GM11168 (cell line): ENCODE results near the gene IGF1R.

Experiments used
- in situ Hi-C: fragments of 300-500 bp; cut with MboI; formaldehyde crosslinking; loops from one replicate; pipeline ENCODE4 v1.12.0; 2022; ENCODE audit warnings: low sequenced_read_pairs; ENCODE audit not compliant: unreplicated experiment

The IGF1R gene

DNA sequence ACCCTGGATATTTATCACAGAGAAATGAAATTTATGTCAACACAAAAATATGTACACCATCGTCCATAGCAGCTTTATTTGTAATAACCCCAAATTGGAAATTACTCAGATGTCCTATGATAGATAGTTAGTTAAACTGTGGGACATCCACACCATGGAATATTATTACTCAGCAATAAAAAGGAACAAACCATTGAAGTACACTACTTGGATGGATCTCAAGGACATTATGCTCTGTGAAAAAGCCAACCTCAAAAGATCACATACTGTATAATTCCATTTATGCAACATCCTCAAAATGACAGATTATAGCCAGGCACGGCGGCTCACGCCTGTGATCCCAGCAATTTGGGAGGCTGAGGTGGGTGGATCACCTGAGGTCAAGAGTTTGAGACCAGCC lies 246.0 kb downstream of the IGF1R start:
- in situ Hi-C loops, result no loop called here

DNA sequence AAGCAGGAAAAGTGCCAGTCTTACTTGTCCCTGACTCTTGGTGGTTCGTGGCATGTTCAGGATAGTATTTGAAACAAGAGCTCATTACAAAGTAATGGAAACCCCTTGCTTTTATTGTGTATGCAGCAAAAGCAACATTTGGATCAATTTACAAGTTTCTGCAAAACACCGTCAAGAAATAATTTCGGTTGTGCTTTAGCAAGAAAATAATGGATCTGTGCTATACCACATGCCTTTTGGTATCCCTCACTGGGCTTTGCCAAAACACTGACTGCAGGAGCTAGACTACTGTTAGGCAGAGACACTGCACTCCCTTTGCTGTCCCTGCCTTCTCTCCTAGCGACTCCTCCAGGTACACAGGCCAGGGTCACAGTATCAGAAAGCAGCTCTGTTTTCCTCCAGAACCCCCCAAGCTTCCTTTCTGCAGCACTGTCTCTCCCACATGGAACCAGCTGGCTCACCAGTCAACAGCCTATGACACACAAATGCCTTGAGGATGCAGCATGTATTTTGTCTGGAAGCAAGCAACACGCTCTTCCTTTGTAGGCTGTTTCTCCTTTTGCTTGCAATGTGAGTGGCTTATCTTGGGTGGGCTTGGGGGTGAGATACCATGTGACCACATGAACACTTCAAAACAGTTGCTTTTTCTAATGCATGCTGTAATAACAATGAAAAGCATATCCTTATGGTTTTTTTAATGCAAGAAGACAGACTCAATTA lies 247.8 kb downstream of the IGF1R start:
- in situ Hi-C loops, result no loop called here

DNA sequence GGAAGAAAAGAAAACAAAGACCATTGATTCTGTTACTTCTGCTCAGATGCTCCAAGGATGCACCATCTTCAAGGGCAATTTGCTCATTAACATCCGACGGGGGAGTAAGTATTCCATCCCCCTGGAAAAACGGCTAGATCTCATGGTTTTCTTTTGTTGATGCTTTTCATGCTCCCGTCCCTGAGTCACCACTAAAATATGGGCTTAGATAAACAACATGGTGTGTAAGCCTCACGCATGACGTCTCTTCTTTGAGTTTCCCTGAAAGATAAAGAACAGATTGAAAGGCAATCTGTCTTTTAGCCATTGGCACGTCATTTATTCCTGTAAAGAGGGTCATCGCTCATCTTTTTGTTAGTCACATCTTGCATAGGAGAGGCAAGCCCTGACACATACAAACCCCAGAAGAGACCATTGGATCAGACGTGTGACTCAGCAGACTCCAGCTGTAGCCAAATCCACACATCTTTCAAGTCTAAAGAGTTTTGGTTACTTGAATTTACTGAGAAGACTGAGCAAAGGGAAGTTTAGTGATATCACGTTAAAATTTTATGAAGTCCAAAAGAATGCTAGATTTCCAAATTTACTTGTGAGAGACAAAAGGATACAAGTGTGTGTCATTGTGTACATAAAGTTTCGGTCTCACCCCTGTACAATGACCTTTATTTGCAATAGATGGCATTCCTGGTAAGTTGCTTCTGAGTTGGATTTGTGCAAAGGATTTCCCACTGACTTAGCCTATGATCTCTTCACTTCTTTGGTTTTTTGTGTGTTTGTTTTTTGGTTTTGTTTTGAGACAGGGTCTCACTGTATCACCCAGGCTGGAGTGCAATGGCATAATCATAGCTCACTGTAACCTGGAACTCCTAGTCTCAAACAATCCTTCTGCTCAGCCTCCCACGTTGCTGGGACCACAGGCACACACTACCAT lies 248.7 kb downstream of the IGF1R start:
- in situ Hi-C loops, result no loop called here

DNA sequence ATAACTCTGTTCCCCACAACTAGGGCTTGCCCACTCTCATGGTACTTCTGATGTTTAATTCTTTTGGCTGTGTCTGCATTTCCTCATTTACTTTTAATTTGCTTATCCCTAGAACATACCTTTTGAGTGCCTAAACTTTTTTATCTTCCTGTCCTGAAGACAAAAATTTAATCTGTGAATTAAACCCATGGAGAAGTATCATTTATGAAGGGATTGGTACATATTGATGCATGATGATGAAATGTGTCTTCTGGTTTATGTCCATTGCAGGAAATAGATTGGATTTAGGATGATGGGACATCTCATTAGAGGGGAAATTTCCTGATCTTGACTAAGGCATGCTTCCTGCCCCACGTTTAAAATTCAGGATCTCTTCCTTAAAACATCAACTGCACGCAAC lies 249.8 kb downstream of the IGF1R start:
- in situ Hi-C loops, result no loop called here

DNA sequence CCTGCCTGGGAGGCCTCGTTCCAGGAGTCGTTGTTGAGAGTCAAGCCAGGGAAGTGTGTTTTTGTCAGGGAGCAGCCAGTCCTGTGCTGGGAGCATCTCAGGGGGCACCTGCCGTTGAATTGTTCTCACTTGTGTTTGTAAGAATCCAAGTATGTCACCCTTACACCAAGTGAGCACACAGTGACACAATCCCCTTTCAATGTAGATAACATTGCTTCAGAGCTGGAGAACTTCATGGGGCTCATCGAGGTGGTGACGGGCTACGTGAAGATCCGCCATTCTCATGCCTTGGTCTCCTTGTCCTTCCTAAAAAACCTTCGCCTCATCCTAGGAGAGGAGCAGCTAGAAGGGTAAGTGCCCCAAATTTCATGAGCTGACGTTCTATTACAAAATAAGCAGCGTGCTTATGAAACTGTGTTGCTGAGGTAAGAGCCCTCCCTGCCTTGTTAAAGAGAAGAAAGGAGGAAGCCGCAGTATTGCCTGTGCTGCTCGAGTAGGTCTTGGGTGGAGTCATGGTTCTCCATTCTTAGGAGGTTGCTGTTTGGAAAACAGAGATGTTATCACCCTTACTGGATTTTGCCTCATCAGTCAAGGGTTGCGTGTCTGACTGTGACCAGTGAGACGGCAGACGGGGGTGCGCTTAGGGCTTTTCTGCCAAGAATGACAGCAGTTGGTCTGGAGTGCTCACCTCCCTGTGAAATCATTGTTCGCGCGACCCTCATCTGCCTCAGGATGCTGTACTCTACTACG lies 251.1 kb downstream of the IGF1R start:
- in situ Hi-C loops, result no loop called here

DNA sequence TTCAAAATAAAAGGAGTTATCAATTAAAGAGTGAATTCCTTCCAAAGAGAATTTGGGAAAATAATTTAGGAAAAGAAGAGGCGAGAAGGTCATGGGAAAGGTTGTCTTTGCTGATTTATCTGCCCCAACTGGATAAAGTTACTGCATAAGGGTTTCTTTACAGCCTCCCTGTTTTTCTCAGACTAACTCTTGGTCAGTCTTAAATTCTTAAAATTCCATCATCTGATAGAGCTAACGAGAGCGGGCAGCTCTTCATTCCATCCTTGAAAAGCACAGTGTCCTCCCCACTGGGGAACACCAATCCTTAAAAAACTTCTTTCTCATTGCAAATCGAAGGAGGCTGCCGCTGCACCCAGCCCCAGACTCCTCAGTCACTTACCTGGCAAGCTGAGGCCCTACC lies 252.0 kb downstream of the IGF1R start:
- in situ Hi-C loops, result no loop called here

DNA sequence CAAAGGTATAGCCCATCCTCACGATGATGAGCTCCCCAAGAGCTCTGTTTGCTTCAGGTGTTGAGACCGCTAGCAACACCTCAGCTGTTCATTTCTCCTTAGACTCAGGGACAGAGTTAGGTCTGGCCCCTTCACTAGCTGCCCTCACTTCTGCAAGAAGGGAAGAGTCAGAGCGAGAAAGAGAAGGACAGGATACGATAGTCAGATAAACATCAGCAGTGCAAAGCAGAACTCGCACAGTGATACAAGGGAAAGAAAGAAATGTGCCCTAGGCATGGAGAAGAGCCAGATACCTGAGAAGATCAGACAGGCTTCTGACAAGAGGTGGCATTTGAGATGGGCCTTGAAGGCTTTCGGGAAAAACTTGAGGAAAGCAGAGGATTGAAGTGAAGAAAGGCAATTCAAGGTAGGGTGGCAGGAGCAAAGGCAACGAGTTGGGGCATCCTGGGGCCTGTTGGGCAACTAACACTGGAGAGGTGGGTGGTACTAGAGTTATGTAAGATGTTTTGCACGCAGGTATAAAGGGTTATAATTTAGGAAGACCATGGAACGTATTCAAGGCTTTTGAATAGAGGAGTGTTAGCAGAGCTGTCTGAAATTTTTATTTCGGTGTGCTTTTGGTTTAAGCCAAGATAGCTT lies 253.2 kb downstream of the IGF1R start:
- in situ Hi-C loops, result no loop called here

DNA sequence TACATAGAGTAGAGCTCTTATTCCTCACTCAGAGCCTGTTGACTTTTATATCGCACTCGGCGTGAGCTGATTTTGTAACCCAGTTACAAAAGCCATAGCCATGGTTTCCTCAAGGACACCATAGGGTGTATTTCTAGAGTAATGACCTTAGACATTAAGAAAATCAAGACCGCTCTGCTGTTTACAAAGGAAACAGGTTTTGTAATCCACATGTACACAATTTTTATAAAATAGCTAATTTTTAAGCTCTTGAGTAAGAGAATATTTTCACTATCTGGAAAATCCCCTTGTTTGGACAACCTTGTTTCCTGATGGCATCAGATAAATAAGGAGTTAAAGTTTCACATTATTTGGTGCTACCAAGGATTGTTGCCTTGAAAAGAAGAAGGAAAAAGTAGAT lies 254.6 kb downstream of the IGF1R start:
- in situ Hi-C loops, result no loop called here

DNA sequence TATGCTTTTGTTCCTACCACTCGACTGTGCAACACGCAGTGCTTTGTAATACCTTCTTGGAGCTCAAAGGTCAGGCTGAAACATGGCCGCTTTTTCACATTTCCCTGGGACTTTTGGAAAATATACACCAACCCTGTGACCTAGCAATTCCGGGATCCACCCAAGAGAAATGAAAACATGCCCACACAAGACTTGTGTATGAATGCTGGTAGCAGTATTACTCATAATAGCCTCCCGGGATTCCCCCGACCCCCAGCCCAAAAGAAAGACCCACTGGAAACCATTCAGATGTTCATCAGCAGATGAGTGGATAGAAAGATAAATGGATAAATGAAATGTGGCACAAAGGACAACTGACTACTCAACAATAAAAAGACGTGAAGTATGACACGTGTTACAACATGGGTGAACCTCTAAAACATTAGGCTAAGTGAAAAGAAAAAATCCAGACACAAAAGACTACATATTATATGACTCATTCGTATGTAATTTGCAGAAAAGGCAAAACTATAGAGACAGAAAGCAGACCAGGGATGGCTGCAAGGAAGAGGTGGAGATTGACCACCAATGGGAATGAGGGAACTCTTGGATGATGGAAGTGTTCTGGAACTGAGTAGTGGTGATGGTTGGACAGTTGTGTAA lies 255.2 kb downstream of the IGF1R start:
- in situ Hi-C loops, result no loop called here

DNA sequence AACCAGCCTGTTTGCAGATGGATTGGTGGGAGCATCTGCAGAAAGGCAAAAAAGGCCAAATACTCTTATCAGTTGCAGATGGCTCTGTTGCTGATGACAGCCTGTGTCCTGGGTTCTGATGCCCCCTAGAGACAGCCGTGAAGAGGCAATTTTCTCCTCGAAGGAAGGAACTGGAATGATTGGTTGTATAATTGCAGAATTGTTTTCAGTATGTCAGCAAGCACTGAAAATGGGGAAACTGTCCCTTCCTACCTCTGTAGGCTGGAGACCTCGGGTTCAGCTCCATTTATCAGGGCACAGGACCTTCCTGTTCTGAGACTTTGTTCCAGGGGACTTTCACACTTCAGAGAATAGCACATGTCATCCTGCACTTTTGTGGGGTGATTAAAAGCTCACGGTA lies 256.2 kb downstream of the IGF1R start:
- in situ Hi-C loops, result no loop called here

DNA sequence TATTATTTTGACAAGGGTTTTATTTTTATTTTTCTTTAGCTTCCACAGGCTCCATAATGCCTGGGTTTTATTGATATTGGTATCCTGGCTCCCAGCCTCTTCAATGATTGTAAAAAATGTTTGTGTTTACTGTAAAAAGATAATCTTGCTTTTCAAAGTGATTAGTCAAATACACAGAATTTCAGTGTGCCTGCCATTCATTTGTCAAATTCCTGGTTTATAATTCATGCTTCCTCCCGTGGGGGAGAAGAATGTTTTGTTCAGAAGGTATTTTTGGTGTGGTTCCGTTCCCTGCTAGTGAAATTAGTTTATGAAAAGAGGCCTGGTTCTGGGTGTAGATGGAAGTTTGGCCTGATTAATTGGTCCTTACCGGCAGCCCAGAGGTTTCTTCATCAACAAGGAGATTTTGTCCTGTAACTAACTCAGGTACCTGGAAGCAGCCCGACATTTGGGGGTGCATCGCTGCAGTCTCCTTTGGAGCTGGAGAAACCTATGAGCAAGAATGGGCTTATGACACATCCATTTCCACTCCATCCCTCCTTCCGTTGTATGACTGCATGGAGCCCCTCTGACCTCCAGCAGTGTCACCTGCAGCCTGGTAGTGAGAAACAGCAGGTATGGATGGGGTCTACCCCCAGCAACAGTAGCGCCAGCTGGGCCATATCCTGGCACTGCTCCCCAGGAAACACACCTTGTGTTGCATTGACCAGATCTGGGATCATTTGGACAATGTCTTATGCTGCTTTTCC lies 257.8 kb downstream of the IGF1R start:
- in situ Hi-C loops, result no loop called here

DNA sequence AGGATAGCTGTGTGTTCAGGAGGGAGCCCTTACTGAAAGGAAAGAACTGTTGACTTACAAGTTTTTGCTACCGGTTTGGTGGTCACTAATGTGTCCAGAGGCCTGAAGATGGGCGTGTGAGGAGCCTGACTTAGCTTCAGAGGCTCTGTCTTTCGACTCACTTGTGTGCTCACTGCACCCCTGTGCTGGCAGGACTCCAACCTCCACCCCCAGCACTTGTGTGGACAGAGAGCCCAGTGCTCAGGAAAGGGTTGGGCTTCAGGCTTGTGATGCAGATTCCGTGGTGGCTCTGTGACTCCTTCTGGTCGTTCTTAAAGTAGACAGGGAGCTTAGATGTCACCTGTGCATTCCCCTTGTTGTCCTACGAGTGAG lies 258.4 kb downstream of the IGF1R start:
- in situ Hi-C loops, result no loop called here

DNA sequence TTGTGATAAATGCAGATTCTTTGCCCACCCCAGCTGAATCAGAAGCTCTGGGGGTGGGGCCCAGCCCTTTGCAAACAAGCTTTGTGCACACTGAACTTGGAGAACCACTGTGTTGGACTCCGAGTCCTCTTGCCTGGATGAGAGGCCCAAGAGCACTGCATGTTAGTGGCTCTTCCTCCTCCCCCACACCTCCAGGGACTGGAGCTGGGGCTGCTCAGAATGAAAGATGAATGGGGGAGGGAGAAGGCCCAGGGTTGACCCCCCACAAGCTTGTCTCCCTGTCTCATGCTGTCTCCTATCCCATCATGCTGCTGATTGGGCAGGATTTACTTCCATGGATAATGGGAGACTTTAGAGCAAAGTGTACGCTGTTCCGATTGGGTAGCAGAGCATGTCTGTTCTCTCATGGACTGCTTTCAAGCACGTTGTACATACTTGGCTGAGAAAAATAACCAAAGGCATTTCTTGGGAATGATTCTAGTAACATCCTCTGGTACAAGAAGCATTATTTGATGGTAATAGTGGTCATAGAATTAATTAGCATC lies 259.7 kb downstream of the IGF1R start:
- in situ Hi-C loops, result no loop called here

DNA sequence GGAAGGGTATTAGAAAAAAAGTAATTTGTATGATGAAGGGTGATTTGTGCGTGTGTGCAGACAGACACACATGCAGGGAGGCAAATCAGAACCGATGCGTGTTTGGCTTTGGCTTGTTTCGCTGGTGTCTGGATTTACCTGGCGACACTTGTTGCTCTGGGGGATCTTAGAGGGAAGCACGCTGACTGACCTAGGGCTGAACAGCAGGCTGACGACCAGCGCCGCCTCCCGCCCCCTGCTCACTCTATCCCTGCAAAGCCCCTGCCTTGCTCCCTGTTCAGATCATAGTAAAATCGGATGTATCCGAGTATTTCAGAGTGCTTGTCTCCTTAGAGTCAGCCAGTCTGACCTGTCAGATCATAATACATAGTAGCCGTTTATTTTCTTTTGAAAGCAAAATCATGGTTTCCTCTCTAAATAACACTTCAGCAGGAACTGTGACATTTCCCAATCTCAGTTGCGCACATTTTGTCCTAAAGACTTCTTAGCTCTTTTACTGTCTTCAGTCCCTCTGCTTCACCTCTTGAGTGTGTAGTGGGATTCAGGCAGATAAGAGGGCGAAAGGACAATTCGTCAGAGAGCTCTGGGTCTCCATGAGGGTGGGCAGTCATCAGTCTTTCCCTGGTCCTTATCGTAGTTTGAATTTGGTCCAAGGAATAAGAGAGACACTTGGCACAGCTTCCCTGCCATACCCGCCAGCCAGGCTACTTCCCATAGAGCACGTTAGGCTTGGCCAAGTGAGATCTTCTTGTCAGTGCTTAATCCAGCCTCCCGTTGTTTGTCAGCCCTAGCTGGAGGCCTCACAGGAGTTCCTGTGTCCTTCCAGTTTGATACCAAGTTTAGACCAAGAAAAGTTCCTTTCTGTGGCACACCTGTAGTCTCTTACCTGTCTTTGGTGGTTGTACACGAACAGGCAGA lies 261.9 kb downstream of the IGF1R start:
- in situ Hi-C loops, result no loop called here

DNA sequence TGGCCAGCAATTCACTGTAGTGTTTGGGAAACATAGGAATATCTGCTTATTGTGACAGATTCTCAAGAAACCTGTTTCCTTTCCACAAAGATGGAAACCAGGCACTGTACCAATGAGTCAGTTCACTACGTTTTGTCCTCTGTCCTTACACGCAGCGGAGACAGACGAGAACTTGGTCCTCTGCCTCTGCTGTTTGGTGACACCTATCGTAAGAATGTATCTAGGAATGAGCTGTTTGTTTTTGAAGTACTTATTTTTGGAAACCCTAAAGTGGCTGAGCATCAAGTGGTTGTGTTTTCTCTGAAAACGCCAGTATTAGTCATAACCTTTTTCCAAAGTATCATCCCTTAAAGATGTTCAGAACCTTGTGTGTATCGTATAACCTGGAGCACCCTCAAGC lies 266.3 kb downstream of the IGF1R start:
- in situ Hi-C loops, result no loop called here

DNA sequence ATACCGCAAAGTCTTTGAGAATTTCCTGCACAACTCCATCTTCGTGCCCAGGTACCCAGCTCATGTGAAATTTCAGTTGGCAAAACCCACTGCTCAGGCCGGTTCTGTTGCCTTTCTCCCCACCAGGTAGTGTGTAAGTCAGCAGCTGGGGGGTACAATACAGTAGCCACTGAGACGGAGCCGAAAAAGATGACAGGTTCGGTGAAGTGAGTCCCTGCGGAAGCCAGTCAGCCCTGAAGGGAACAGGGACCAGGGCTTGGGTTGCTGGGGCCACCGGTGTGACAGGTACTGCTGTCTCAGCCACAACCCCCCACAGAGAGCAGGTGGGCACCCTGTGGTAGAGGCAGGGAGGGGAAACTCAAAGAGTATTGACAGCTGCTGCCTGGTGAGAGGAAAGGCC lies 268.5 kb downstream of the IGF1R start:
- in situ Hi-C loops, result no loop called here

DNA sequence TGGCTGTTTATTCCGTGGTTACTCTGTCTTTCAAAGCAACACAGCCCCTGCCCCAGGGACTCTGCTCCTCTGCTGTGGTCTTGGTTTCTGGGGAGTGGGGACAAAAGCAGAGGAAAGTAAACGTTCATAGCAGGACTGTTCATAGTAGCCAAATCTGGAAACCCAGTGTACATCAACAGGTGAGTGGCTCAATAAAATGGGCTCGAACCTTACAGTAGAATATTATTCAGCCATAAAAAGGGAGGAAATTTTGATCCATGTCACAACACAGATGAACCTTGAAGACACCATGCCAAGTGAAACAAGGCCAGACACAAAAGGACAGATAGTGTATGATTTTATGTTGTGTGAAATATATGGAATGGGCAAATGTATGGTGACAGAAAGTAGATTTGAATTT lies 269.1 kb downstream of the IGF1R start:
- in situ Hi-C loops, result no loop called here
